ENCODE data around the gene ANXA6. TPM values are rescaled to one million over a fixed set of nuclear protein-coding genes. Genes with fewer than 3 reads are reported as not detected.
A peak's percentile ranks its signal among the peaks of the same experiment; 100 is the strongest.

The ANXA6 gene
- total and polyA plus RNA-seq, 4 donors: 61.4 to 208 (median 155) TPM

DNA sequence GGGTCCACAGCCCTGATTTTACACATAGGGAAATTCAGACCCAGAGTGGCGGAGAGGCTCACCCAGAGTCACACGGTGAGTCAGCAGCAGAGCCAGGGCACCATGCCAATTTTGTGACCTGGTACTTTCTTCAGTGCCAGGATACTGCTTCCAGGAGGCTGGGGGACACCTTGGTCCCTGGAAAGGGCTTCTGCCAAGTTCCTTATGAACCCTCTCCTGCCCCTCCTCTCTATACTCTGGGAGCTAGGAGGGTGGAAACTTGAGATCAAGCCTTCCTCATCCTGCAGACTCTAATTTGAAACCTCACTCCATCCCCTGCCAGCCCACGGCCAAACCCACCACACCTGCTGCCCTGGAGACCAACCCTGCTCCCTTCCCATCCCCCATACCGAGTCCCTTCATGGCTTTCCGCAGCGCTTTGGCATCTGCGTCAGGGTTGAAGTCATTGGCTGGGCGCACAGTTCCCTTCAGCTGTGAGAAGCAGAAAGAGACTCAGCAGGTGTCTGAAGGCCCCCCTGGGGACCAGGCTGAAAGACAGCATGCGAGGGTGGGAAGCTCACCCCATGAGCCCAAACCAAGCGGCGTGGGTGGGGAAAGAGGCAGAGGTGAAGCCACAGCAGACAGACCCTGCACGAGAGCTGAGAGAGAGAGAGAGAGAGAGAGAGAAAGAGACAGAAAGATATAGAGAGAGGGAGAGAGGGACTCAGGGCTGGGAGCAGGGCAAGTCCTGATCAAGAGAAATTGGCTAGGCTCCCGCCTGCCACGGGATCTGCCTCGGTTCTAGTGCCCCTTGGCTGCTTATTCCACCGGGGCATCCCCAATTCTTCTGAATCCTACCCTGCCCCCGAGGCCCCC is 33.5 kb downstream of the ANXA6 start:
- ATAC-seq (ENCODE audit: insufficient read depth, low FRiP score) (no peak), DNase-seq (no peak)
- no peak overlapping the region for H3K4me3 ChIP-seq
- peak overlapping the region in 1 of 2 donors; percentile 4 for H3K27ac ChIP-seq (ENCODE audit: low read depth in 1 of 2, low read length in 1 of 2)
- H3K36me3 ChIP-seq (ENCODE audit: control insufficient read depth in 4 of 4, insufficient read depth in 4 of 4, low read length in 4 of 4): peaks cover 10 to 64% (median 47%) of the 10 kb centered on the region in 4 donors
- TF ChIP-seq, protein P1, sequence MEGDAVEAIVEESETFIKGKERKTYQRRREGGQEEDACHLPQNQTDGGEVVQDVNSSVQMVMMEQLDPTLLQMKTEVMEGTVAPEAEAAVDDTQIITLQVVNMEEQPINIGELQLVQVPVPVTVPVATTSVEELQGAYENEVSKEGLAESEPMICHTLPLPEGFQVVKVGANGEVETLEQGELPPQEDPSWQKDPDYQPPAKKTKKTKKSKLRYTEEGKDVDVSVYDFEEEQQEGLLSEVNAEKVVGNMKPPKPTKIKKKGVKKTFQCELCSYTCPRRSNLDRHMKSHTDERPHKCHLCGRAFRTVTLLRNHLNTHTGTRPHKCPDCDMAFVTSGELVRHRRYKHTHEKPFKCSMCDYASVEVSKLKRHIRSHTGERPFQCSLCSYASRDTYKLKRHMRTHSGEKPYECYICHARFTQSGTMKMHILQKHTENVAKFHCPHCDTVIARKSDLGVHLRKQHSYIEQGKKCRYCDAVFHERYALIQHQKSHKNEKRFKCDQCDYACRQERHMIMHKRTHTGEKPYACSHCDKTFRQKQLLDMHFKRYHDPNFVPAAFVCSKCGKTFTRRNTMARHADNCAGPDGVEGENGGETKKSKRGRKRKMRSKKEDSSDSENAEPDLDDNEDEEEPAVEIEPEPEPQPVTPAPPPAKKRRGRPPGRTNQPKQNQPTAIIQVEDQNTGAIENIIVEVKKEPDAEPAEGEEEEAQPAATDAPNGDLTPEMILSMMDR (IDR thresholded peaks at IDR 0.05; ENCODE audit: control extremely low read depth, extremely low read depth): no peak
- peaks cover 0 to 26% (median 5%) of the 10 kb centered on the region in 5 donors for H3K4me1 ChIP-seq (ENCODE audit: control insufficient read depth in 5 of 5, insufficient read depth in 5 of 5, low read length in 5 of 5)
- whole genome bisulfite sequencing, 2 donors: 81 to 83% methylated on average over 17 of the region's 17 CpGs
- no peaks in the 10 kb centered on the region for H3K9me3 ChIP-seq (ENCODE audit: control insufficient read depth in 4 of 4, insufficient read depth in 3 of 4, low read length in 3 of 4)
- no peaks in the 10 kb centered on the region for H3K27me3 ChIP-seq (ENCODE audit: control insufficient read depth in 3 of 3, insufficient read depth in 3 of 3, low read length in 2 of 3)
- no peak overlapping the region for H3K9ac ChIP-seq (ENCODE audit: insufficient read depth in 1 of 2, low read length in 2 of 2)

DNA sequence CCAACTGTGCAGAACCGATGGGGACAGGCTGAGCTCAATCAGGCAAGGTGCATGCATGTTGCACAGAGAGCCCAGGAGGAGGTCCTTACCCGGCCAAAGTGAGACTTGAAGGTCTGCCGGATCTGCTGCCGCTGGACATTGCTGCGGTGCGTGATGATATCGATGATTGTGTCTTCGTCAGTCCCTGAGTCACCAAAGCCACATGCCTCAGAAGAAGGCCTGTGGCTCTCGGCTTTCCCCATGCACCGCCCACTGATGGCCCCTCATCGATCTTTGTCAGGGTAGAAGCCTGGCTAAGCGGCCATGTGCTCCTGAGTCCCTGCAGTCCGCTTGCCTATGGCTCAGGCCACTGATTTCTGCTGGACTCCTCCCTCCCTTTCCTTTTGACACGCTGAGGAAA is 34.8 kb downstream of the ANXA6 start:
- no peak overlapping the region for H3K27ac ChIP-seq (ENCODE audit: low read depth in 1 of 2, low read length in 1 of 2)
- DNase-seq (no peak), ATAC-seq (ENCODE audit: insufficient read depth, low FRiP score) (no peak)
- no peaks in the 10 kb centered on the region for H3K27me3 ChIP-seq (ENCODE audit: control insufficient read depth in 3 of 3, insufficient read depth in 3 of 3, low read length in 2 of 3)
- peaks cover 0 to 26% (median 5%) of the 10 kb centered on the region in 5 donors for H3K4me1 ChIP-seq (ENCODE audit: control insufficient read depth in 5 of 5, insufficient read depth in 5 of 5, low read length in 5 of 5)
- TF ChIP-seq, protein P1 (IDR thresholded peaks at IDR 0.05; ENCODE audit: control extremely low read depth, extremely low read depth): no peak
- no peaks in the 10 kb centered on the region for H3K9me3 ChIP-seq (ENCODE audit: control insufficient read depth in 4 of 4, insufficient read depth in 3 of 4, low read length in 3 of 4)
- H3K4me3 ChIP-seq: no peak overlapping the region
- H3K36me3 ChIP-seq (ENCODE audit: control insufficient read depth in 4 of 4, insufficient read depth in 4 of 4, low read length in 4 of 4): peaks cover 13 to 58% (median 42%) of the 10 kb centered on the region in 4 donors
- H3K9ac ChIP-seq (ENCODE audit: insufficient read depth in 1 of 2, low read length in 2 of 2): no peak overlapping the region
- WGBS, 2 donors: 95 to 96% methylated on average over 14 of the region's 14 CpGs

DNA sequence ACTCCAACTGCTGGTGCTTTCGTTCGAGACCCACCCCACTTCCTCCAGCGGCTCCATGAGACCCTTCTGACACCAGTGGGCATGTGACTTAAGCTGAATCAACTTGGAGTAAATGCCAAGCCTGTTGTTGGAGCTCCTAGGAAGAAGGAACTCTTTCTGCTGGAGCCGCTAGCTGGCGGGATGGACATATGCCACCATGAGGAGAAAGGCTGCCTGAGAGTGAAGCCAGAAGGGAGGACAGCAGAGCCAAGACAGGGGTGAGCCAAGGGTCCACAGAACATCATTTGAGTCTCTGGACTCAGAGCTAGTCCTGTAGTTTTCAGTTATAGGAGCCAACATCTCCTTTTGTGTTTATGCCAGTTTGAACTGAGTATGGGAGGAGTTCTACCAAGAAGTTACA is 35.9 kb downstream of the ANXA6 start:
- H3K9ac ChIP-seq (ENCODE audit: insufficient read depth in 1 of 2, low read length in 2 of 2): no peak overlapping the region
- H3K9me3 ChIP-seq (ENCODE audit: control insufficient read depth in 4 of 4, insufficient read depth in 3 of 4, low read length in 3 of 4): no peaks in the 10 kb centered on the region
- peak; percentile 62 to 86 (median 73) for DNase-seq
- no peak overlapping the region for H3K27ac ChIP-seq (ENCODE audit: low read depth in 1 of 2, low read length in 1 of 2)
- TF ChIP-seq, protein P1 (IDR thresholded peaks at IDR 0.05; ENCODE audit: control extremely low read depth, extremely low read depth): no peak
- peaks cover 13 to 65% (median 47%) of the 10 kb centered on the region in 4 donors for H3K36me3 ChIP-seq (ENCODE audit: control insufficient read depth in 4 of 4, insufficient read depth in 4 of 4, low read length in 4 of 4)
- H3K27me3 ChIP-seq (ENCODE audit: control insufficient read depth in 3 of 3, insufficient read depth in 3 of 3, low read length in 2 of 3): no peaks in the 10 kb centered on the region
- no peak overlapping the region for H3K4me3 ChIP-seq
- H3K4me1 ChIP-seq (ENCODE audit: control insufficient read depth in 5 of 5, insufficient read depth in 5 of 5, low read length in 5 of 5): peaks cover 0 to 26% (median 5%) of the 10 kb centered on the region in 5 donors
- no peak for ATAC-seq (ENCODE audit: insufficient read depth, low FRiP score)
- WGBS, 2 donors: 67 to 76% methylated on average over 5 of the region's 5 CpGs
